Type B pancreatic cell (in vitro differentiated cells): ENCODE measurements around the gene MEG3. TPM values are rescaled to one million over a fixed set of nuclear protein-coding genes. Genes with fewer than 3 reads are reported as not detected.
A peak's percentile ranks its signal among the peaks of the same experiment; 100 is the strongest.

Experiments used
- DNase-seq: peaks from one replicate; pipeline ENCODE4 v3.0.0; 2021; ENCODE audit warnings: mixed read lengths; ENCODE audit not compliant: unreplicated experiment; ENCODE audit errors: extremely low spot score
- H3K27ac Mint-ChIP-seq: 2 replicates; pipeline ENCODE4 v1.8.0; 2021; ENCODE audit warnings: mild to moderate bottlenecking, mixed read lengths
- H3K27me3 Mint-ChIP-seq: 2 replicates; pipeline ENCODE4 v1.8.0; 2021; ENCODE audit warnings: mixed read lengths
- H3K36me3 Mint-ChIP-seq: 2 replicates; pipeline ENCODE4 v1.8.0; 2021; ENCODE audit warnings: mixed read lengths
- H3K4me1 Mint-ChIP-seq: one replicate; pipeline ENCODE4 v1.8.0; 2021; ENCODE audit warnings: mixed read lengths; ENCODE audit not compliant: unreplicated experiment
- H3K4me3 Mint-ChIP-seq: 2 replicates; pipeline ENCODE4 v1.8.0; 2021; ENCODE audit warnings: mild to moderate bottlenecking, mixed read lengths
- H3K9me3 Mint-ChIP-seq: 2 replicates; pipeline ENCODE4 v1.8.0; 2021; ENCODE audit warnings: mixed read lengths
- total RNA-seq: library from RNA; stranded (reverse); gene quantifications from 2 replicates; pipeline ENCODE4 v1.2.1, GENCODE V29; 2021; ENCODE audit warnings: low replicate concordance
- TF ChIP-seq, protein P1 (sequence below): fragments of 200-600 bp; sonication (generic); conservative IDR thresholded peaks from 2 replicates; pipeline ENCODE4 v1.5.0; 2021; ENCODE audit warnings: antibody characterized with exemption, mild to moderate bottlenecking

The MEG3 gene
- total RNA-seq, 1 donor from 2014 or later, result 0.68 TPM

DNA sequence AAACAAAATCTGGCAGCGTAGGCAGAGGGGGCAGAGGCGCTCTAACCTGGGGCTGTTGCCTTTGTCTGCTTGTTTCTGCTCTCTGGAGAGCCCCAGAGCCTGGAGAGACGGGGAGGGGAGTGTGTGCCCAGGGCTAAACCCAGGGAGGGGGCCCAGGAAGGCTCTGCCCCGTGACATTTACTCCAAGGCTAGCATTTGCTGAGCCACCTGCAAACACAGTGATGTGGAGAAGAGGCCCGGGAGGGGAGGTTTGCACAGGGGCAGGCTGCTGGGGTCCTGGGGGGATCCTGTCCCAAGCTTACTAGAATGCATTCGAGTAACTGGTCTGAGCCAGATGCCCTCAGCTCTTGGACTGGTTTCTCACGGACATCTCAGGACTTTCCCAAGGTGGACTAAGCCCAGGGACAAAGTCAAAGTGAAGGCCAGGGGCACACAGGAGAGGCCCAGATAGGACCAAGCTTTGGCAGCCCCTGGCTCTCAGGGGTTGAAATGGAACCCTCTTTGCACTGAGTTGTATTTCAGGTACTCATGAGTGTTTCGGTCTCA lies 12.0 kb downstream of the MEG3 start:
- H3K27me3 Mint-ChIP-seq, result peaks cover 15% of the 10 kb centered on the region
- H3K9me3 Mint-ChIP-seq, result no peaks in the 10 kb centered on the region
- DNase-seq, result no peak
- TF ChIP-seq, protein P1, sequence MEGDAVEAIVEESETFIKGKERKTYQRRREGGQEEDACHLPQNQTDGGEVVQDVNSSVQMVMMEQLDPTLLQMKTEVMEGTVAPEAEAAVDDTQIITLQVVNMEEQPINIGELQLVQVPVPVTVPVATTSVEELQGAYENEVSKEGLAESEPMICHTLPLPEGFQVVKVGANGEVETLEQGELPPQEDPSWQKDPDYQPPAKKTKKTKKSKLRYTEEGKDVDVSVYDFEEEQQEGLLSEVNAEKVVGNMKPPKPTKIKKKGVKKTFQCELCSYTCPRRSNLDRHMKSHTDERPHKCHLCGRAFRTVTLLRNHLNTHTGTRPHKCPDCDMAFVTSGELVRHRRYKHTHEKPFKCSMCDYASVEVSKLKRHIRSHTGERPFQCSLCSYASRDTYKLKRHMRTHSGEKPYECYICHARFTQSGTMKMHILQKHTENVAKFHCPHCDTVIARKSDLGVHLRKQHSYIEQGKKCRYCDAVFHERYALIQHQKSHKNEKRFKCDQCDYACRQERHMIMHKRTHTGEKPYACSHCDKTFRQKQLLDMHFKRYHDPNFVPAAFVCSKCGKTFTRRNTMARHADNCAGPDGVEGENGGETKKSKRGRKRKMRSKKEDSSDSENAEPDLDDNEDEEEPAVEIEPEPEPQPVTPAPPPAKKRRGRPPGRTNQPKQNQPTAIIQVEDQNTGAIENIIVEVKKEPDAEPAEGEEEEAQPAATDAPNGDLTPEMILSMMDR, result no peak
- peaks cover 47% of the 10 kb centered on the region for H3K4me1 Mint-ChIP-seq
- peak overlapping the region; percentile 56 for H3K27ac Mint-ChIP-seq
- H3K36me3 Mint-ChIP-seq, result no peaks in the 10 kb centered on the region
- H3K4me3 Mint-ChIP-seq, result no peak overlapping the region

DNA sequence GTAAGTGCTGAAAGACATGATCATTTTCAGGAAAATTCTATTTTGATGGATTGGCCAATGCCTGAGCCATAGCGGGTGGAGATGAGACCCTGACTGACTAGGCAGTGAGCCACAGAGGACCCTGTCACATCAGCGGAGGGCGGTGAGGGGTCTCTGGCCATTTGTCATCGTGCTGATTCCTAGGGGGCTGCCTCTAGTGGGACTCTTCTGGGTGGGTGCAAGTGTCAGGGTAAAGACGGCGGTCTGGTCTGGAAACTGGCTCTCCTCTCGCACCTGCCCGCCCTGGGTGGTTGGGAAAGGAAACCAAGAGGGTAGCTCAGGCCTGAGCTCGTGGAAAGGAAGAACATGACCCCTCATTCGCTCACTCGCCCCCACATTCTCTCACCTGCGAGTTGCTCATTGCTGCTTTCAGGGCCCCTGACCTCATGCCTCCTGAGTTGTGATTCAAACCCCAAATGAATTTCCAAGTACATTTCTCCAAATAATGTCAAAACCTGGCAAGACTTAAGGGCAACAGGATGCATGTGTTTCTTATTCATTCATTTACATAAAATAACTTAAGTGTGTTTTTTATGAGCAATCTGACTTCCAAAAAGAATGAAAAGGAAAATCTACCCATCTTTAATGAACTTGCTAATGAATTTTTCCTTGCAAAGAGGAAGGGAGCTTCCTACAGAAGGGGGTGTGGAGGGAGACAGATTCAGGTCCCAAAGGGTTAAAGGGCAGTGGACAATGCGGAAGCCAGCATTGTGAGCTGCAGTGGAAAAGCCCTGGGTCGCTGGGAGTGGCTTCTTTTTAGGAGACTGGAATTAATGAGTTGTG lies 12.8 kb downstream of the MEG3 start:
- peaks cover 15% of the 10 kb centered on the region for H3K27me3 Mint-ChIP-seq
- peaks cover 53% of the 10 kb centered on the region for H3K4me1 Mint-ChIP-seq
- H3K9me3 Mint-ChIP-seq, result no peaks in the 10 kb centered on the region
- H3K36me3 Mint-ChIP-seq, result no peaks in the 10 kb centered on the region
- peak overlapping the region; percentile 32 for H3K27ac Mint-ChIP-seq
- H3K4me3 Mint-ChIP-seq, result peak overlapping the region; percentile 3
- no peak for DNase-seq
- TF ChIP-seq, protein P1, result no peak

DNA sequence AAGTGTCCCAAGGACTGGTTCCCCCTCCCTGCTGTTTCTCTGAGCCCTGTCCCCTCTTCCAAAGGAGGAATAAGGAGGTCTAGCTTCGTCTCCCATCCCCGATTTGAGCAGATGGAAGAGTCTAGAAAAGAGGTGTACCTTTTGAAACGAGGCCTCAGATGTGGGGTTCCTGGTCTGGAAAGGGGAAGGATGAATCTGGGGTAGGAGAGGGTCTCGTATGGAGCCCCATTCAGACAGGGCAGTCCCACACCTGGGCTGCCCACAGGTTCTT lies 13.3 kb downstream of the MEG3 start:
- Mint-ChIP-seq H3K27ac (peak overlapping the region; percentile 32), H3K27me3 (peaks cover 15% of the 10 kb centered on the region), H3K4me3 (peak overlapping the region; percentile 3), H3K4me1 (peaks cover 54% of the 10 kb centered on the region), H3K36me3 (no peaks in the 10 kb centered on the region), H3K9me3 (no peaks in the 10 kb centered on the region)
- TF ChIP-seq, protein P1, result no peak
- DNase-seq, result no peak

DNA sequence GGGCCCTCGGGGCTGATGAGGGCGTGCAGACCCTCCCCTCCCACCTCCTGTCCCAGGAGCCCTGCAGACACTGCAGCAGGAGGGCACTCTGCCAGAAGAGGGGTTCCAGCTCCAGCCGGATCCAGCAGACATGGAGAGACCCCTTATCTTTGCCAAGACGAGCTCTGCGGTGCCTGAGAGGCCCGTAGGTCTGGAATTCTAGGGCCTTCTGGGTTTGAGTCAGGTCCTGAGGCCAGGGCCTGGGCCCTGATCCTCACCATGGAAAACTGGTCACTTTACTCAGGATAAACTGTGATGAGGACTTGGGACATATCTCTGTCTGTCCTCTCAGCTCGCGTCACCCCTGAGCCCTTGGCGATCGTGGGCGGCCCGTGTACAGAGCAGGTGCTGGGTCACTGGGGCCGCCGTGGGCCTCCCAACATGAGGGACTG lies 13.8 kb downstream of the MEG3 start:
- H3K4me1 Mint-ChIP-seq, result peaks cover 58% of the 10 kb centered on the region
- DNase-seq, result no peak

DNA sequence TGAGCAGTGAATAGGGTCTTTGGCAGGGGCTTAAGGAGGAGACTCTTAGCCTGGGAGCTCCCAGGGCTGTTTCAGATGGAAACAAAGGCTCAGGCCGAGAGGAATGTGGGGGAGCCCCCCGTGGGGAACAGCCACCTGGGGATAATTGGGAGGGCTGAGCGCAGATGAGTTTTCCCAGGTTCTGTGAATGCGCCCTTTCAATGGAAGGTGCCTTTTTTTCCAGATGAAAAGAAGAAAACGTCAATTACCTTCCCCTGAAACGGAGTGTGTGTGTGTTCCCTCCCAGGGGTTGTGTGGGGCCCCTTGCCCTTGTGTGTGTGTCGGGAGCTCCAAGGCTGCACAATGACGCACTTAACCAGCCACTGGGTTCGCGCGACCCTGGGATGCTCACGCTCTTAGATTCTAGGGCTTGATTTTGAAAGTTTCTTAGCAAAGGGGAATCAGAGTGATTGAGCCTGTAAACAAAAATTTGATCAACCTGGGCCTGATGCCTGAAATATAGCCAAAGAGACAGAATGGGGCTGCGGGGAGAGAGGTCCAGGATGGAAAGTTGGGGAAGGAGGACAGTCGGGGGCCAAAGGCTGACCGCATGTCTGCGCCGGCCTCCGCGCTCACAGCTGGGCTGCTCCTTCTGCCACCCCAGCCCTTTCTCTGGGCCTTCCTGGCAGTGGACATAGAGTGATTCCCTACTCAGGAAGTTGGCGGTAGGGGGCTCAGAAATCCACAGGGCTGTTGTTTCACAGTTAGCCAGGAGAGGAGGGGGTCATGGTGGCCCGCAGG lies 14.6 kb downstream of the MEG3 start:
- H3K36me3 Mint-ChIP-seq, result no peaks in the 10 kb centered on the region
- H3K4me1 Mint-ChIP-seq, result peaks cover 58% of the 10 kb centered on the region
- H3K27me3 Mint-ChIP-seq, result peaks cover 15% of the 10 kb centered on the region
- H3K9me3 Mint-ChIP-seq, result no peaks in the 10 kb centered on the region
- peak overlapping the region; percentile 52 for H3K4me3 Mint-ChIP-seq
- peak overlapping the region; percentile 63 for H3K27ac Mint-ChIP-seq
- DNase-seq, result no peak
- TF ChIP-seq, protein P1, result no peak

More for the DNA sequence above, 13.8 kb downstream of the MEG3 start:
- Mint-ChIP-seq H3K4me3 (peak overlapping the region; percentile 52), H3K27ac (peak overlapping the region; percentile 63), H3K9me3 (no peaks in the 10 kb centered on the region), H3K36me3 (no peaks in the 10 kb centered on the region), H3K27me3 (peaks cover 15% of the 10 kb centered on the region)
- TF ChIP-seq, protein P1, result no peak
